Coronary artery (tissue), 2 donors: ENCODE results near the gene SOX10.
A peak's percentile ranks its signal among the peaks of the same experiment; 100 is the strongest.
"Not testable (repeated sequence)": the region's sequence is repeated elsewhere in the genome, so short reads cannot be mapped to it uniquely, and the experiment has no call there.

ENCODE experiments used
- DNase-seq: peaks from one replicate; pipeline ENCODE4 v3.0.0-alpha.2; 2017; ENCODE audit warnings: low spot score
- H3K27ac ChIP-seq, 2 donors: fragments of 200-600 bp; sonication (generic); one replicate each; pipeline ENCODE4 v1.5.1; 2016 to 2019
- H3K4me3 ChIP-seq: fragments of 200-600 bp; sonication (generic); 2 replicates; pipeline ENCODE4 v1.5.1; 2016; ENCODE audit warnings: mild to moderate bottlenecking, moderate library complexity
- TF ChIP-seq, protein P1 (sequence below): fragments of 200-600 bp; sonication (generic); IDR thresholded peaks from one replicate; pipeline ENCODE4 v1.5.1; 2019; ENCODE audit warnings: antibody characterized with exemption

SOX10 gene

DNA sequence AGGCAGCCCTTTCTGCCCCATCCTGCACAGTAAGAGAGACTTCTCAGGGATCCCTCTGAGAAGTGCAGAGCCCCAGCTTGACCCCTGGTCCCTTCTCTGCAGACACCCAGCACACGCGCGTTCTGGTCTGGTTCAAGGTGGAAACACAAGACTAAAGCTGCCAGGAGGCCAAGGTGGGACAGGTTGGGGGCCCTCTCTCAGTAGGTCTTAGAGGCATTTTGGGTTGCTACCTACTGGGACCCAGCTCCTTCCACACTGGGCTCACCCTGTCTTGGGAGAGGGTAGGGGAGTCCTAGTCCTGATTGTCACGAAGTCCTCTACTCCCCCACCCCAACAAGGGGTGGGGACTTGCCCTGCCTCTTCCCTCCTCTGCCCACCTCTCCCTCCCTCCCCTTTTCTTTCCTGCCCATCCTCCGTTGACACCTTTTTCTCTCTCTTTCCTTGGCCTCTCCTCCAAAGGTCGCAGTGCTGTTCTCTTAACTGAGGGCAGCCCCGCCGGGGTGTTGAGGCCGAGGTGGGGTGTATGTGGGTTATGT, 763 bp upstream of the SOX10 start:
- H3K27ac ChIP-seq: peak overlapping the region in 1 of 2 donors; percentile 10
- TF ChIP-seq, protein P1, sequence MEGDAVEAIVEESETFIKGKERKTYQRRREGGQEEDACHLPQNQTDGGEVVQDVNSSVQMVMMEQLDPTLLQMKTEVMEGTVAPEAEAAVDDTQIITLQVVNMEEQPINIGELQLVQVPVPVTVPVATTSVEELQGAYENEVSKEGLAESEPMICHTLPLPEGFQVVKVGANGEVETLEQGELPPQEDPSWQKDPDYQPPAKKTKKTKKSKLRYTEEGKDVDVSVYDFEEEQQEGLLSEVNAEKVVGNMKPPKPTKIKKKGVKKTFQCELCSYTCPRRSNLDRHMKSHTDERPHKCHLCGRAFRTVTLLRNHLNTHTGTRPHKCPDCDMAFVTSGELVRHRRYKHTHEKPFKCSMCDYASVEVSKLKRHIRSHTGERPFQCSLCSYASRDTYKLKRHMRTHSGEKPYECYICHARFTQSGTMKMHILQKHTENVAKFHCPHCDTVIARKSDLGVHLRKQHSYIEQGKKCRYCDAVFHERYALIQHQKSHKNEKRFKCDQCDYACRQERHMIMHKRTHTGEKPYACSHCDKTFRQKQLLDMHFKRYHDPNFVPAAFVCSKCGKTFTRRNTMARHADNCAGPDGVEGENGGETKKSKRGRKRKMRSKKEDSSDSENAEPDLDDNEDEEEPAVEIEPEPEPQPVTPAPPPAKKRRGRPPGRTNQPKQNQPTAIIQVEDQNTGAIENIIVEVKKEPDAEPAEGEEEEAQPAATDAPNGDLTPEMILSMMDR: no peak
- DNase-seq: no peak
- no peak overlapping the region for H3K4me3 ChIP-seq

DNA sequence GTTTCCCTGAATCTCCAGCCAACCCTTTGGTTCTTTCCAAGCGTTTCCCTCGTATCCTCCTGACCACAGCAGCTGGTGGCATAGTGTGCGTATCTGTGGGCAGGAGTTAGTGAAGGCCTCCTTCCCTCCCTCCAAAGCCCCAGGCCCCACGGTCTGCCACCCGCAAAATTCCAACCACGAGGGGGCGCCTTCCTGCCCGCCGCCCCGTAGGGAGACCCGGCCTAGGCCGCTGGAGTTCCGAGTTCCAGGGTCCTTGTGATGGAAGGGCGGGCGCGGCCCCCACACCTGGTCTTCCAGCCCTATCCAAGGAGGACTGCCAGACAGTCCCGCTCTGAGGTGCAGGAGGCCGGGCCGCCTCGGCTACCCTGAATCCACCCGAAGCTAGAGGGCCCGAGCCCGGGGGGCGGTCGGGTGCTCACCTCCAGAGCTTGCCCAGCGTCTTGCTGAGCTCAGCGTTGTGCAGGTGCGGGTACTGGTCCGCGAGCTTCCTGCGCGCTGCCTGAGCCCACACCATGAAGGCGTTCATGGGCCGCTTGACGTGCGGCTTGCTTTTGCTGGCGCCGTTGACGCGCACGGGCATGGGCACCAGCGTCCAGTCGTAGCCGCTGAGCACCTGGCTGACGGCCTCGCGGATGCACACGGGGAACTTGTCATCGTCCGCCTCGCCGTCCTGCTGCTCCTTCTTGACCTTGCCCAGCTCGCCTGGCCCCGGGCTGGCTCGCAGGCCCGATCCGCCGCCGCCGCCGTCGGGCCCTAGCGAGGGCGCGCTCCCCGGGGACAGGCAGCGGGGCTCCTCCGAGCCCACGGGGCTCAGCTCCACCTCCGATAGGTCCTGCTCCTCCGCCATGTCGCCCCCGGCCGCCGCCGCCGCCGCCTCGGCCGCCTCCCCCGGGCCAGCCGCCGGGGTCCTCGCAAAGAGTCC, 1.2 kb downstream of the SOX10 start:
- no peak for DNase-seq
- Histone ChIP-seq H3K27ac (peak overlapping the region in 1 of 2 donors; percentile 56), H3K4me3 (peak overlapping the region; percentile 34)
- TF ChIP-seq, protein P1: no peak

DNA sequence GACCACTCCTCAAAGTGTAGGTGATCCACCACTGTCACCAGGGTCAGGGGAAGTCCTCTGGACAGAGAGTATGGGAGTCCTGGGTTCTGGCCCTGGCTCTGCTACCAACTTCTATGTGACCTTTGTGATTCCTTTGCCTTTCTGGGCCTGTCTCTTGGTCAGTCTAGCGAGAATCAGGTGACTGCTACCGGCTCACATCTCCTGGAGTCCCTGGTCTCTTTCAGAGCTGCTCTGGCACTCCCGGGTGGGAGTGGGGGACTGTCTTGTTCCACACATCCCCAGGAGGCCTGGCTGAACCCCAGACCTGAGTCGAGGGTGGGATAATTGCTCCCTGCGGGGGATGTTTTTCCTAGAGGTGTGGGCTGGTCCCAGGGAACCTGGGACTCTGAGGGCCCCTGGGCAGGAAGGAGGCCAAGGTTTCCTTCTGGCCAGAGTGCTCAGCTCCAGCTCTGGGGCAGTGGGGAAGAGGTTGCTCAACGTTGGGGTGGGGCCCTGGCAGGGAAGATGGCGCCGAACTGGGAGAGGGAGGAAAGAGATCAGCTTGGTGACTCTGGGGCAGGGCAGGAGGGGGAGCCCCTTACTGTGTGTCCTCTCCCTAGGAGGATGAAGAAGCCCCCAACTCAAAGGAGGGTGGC, 2.1 kb downstream of the SOX10 start:
- H3K4me3 ChIP-seq: peak overlapping the region; percentile 21
- peak overlapping the region in 1 of 2 donors; percentile 56 for H3K27ac ChIP-seq
- no peak for DNase-seq
- TF ChIP-seq, protein P1: no peak

DNA sequence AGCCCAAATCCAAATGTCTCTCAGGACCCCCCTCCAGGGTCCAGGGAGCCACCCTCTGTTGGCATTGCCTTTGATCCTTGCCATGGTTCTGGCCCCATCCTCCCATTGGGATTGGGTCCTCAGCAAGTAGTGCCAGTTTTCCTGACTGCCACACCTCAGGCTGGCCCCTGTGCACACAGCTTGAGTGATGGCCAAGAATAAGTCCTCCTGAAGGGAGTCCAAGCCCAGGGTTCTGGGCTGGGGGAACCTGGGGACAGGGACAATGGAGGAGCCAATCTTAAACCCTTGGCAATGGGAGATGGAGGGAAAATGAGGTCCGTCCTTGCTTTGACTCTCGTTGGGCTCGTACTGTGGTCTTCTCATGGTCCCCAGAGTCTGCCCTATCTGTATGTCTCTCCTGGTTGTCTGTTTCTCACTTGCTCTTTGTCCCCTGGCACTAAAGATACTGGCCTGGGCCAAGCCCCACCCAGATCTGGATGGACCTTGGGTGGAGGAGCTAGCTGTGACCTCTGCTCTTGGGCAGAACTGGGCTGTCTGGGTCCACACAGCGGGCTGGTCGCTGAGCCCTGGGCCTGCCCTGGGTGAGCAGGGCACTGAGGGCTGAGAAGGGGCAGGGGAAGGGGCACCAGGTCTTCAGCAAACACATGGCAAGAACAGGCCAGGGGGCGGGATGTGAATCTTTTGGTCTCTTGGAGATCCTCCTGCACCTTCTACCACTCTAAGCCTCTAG, 2.9 kb downstream of the SOX10 start:
- peak overlapping the region; percentile 34 for H3K4me3 ChIP-seq
- peak overlapping the region in 1 of 2 donors; percentile 56 for H3K27ac ChIP-seq
- no peak for DNase-seq
- TF ChIP-seq, protein P1: no peak

DNA sequence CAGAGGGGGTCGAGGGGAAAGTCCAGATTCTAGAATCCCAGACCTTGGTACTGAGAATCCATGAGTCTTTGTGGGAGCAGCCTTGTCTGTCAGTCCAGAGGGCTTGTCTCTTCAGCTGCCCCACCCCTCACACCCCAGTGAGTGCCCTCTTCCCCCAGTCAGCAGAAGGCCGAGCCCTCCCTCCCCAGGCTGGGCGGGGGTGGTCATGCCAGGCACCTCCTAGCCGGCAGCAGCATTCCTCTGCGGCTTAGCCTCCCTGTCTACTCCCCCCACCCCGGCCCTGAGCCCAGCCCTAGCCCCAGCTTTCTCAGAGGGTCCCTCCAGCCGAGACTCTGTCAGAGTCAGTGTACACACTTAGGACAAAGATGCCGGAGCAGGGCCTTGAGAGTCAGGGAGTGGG, 4.6 kb downstream of the SOX10 start:
- Histone ChIP-seq H3K4me3 (no peak overlapping the region), H3K27ac (no peak overlapping the region)
- DNase-seq: no peak
- TF ChIP-seq, protein P1: no peak

DNA sequence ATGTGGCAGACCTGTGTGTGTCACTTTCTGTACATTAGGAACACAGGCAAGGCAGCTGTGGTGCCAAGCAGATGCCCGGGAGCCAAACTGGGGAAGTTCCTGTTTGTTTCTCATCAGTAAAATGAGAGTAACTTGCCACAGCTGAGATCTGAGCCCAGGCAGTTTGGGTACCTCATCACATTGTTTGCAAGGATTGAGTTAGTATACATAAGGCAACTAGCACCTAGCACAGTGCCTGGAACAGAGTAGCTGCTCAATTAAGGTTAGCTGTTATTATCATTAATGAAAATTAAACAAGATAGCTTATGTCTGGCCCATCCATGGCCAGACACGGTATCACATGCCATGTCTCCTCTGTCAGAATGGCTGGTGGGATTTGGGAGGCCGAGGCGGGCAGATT, 7.8 kb downstream of the SOX10 start:
- Histone ChIP-seq H3K27ac (no peak overlapping the region), H3K4me3 (no peak overlapping the region)
- TF ChIP-seq, protein P1: no peak
- no peak for DNase-seq

DNA sequence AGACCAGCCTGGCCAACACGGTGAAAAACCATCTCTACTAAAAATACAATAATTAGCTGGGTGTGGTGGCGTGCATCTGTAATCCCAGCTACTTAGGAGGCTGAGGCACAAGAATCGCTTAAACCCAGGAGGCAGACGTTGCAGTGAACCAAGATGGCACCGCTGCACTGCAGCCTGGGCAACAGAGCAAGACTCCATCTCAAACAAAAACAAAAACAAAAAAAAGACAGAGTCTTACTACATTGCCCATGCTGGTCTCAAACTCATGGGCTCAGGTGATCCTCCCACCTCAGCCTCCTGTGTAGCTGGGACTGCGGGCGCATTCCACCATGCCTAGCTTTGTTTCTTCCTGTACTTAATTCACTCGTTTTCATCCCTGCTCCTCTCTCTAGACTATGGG, 8.3 kb downstream of the SOX10 start:
- not testable (repeated sequence) for DNase-seq, H3K4me3 ChIP-seq, H3K27ac ChIP-seq
